Measurements from ENCODE around the gene WNK1.

DNA sequence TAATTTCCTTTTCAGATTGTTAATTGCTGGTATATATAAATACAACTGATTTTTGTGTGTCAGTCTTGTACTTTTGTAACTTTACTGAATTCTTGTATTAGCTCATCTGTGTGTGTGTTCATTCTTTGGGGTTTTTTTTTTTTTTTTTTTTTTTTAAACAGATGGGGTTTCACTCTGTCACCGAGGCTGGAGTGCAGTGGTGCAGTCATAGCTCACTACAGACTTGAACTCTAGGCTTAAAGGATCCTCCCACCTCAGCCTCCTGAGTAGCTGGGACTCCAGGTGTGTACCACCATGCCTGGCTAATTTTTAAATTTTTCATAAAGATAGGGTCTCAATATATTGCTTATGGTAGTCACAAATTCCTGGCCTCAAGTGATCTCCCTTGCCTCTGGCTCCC, 68.0 kb downstream of the WNK1 start:
- TF ChIP-seq POLR2AphosphoS5 (IDR thresholded peaks at IDR 0.05) (no peak), POLR2A (IDR thresholded peaks at IDR 0.05) (no peak), EP300 (IDR thresholded peaks at IDR 0.05) (no peak)
- TF ChIP-seq, protein P1, sequence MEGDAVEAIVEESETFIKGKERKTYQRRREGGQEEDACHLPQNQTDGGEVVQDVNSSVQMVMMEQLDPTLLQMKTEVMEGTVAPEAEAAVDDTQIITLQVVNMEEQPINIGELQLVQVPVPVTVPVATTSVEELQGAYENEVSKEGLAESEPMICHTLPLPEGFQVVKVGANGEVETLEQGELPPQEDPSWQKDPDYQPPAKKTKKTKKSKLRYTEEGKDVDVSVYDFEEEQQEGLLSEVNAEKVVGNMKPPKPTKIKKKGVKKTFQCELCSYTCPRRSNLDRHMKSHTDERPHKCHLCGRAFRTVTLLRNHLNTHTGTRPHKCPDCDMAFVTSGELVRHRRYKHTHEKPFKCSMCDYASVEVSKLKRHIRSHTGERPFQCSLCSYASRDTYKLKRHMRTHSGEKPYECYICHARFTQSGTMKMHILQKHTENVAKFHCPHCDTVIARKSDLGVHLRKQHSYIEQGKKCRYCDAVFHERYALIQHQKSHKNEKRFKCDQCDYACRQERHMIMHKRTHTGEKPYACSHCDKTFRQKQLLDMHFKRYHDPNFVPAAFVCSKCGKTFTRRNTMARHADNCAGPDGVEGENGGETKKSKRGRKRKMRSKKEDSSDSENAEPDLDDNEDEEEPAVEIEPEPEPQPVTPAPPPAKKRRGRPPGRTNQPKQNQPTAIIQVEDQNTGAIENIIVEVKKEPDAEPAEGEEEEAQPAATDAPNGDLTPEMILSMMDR (IDR thresholded peaks at IDR 0.05), result no peak
